GM21529 (cell line): ENCODE data around the gene CADPS.
"Not testable (repeated sequence)": the region's sequence is repeated elsewhere in the genome, so short reads cannot be mapped to it uniquely, and the experiment has no call there.

ENCODE experiments used
- ATAC-seq: cut with Tn5 transposase; IDR thresholded peaks from one replicate; pipeline ENCODE4 v1.9.1; 2021; ENCODE audit not compliant: unreplicated experiment

CADPS gene

DNA sequence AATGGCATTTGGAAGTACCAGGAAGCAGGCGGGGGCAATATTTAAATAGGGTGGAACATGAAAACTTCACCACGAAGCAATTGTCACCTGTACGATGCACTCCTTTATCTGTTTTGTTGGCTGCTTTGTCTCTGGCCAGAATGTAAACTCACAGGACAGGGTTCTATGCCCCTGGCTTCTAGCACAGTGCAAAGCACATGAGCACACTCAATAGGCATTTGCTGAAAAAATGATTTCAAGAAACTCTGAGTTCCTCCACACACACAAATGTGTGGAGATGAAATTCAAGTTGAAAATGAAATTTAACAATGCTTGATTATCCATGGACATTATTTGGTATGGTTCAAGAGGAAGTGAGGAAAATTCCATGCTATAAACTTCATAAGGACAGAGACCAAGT lies 272.2 kb downstream of the CADPS start:
- ATAC-seq: no peak

DNA sequence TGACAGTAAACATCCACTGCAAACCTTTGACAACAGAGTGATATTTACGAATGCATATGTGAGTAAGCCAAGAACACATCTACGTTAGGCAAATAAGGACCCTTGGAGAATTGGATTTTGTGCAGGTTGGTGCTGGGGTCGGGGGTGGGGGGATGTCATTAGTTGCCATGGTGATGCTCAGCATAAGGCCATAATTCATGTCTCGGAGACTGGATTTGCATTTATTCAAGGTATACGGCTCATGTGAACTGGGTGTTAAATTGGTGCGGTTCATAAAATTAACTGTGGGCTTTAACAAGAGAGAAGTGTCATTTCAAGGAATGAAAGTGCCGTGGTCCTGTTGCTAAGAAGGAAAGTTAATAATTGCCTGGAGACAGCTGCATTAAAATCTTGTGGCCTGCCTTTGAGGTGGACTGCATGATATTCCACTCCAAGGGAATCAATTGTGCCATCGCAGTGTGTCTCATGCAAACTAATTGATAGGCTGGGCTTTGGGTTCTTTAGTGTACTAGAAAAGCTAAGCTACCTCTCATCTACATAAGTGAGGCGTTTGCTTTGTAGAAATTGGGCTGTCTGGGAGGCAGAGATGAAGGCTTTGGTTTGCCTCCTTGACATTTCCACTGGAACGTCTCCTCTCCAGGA lies 273.0 kb downstream of the CADPS start:
- ATAC-seq: no peak

DNA sequence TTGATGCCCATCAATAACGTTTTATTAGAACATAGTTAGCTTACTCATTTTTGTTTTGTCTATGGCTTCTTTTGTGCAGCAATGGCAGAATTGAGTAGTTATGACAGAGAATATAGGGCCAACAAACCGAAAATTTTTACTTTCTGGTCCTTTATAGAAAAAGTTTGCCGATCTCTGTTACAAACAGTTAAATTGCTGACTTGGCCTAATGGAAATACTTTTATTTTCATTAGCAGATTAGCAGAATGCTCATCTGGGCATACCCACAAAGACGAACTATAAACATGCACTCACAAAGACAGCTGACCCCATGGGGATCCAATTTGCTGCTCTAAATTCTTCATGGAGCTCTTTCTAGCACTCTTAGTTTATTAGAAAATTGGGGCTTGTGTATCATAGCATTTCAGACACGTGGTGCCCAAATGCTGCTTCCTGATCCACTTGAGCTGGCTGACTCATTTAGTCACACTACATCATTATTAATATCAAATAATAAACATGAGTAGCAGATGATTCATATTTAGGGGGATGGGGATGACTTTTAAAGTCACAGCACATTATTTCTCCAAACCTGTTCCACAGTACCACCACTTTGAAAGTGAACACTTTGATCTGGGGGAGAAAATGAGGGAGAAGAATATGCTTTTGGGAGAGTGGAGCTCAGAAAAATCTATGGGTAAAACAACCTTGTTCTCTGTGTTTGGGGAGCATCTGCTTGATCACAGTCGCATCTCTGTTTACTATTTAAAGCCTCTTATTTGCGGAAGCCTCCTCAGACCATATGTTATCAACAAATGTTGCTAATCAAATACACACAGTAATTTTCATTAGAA lies 273.8 kb downstream of the CADPS start:
- ATAC-seq: no peak

DNA sequence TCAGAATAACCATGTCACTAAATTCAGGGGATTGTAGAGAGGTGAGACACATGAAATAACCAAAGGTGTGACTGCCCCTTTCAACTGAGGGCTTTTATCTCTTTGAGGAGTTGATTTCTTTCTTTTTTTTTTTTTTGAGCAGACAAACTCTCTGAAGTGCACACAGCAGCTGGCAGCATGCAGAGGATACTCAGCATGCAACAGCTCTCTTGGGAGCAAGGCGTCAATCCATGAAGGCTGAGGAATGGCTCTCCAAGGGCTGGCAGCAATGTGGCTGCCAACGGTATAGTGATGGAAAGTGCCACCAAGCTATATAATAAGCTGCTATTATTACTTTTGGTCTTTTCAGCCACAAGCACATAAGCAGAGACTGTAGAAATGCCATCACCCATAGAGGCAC lies 275.2 kb downstream of the CADPS start:
- no peak for ATAC-seq

DNA sequence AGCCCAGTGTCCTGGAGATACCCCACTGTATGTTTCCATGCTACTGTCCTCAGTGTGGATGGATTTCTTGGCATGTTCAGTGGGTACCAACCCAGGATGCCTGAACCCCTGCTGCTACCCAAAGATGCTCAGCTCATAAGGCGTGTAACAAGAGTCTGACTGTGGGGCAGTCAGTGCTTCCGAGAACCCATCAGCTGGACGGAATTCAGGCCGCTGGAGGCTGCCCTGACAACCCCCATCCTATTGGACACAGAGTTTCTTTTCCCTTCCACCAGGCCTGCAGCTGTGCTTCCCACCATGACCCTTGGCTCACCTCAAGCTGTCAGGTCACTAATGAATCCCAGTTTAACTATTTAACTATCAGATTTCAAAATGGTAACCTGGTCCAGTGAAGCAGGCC lies 277.7 kb downstream of the CADPS start:
- no peak for ATAC-seq

DNA sequence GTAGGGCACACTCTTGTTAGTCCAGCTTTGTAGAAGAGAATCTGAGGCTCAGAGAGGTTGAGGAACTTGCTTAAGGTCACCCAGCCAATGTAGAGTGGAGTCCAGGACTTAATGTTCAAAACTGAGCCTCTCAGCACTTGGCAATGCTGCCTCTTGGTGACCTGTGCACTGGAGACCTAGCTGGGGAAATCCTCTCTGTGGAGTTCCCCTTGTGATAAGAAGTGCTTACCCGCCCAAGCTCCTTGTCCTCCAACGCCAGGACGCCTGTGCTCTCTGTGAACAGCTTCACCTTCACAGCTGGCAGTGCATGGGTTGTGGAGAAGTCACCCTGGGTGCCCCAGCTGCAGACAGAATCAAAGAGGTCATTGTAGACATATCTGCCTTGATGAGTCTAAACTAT lies 282.8 kb downstream of the CADPS start:
- no peak for ATAC-seq

DNA sequence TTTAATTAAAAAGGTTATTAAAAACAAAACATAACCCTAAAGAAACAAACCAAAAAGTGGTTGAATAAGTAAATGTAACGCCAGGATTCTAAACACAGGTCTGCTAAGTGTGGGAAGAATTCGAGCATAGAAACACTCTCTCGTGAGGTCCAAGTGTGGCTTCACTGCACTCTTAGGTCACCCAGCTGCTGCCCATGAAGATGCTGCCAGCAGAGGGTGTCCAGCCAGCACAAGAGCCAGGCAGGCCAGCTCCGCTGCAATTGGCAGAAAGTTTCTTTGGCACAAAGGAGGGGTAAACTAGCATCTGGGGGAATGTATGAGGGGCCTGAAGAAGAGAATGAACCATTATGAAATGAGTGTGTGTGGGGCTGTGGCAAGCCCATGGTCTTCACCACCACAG lies 286.1 kb downstream of the CADPS start:
- no peak for ATAC-seq

DNA sequence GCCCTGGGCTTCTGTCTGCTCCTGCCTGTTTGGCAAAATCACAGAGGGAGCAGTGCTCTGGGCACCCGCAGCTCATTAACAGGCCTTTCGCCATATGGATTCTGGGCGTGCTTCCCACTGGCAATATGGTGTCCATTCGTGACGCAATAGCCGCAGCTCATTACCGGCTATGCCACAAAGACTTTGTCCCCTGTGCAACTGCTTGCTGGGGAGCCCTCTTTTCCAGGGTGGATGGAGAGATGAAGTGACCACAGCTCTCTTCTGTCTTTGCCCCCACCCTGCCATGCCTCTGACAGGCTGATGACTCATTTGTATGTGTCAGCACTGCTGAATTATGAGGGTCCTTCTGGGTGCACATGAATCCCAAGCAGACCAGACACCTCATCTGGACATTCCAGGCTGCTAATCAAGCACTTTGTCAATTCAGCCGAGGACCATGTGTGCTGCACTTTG lies 287.6 kb downstream of the CADPS start:
- no peak for ATAC-seq

DNA sequence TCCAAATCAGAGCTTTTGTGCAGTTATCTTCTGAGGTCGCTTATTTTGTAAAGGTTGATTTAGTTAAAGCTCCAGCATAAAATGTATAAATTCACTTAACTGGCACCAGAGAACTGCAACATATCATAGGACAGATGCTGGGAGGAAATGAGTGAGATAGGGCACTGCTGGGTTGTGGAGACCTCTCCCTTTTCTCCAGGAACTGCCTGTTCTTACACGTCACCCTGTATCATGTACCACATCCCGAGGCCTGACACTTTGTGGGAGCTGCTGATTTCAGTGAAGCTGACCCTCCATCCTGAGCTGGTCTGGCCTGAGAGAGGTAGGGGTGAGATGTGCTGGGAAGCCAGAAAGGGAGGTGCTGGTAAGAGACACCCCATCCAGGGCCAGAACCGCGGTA lies 288.0 kb downstream of the CADPS start:
- ATAC-seq: no peak

DNA sequence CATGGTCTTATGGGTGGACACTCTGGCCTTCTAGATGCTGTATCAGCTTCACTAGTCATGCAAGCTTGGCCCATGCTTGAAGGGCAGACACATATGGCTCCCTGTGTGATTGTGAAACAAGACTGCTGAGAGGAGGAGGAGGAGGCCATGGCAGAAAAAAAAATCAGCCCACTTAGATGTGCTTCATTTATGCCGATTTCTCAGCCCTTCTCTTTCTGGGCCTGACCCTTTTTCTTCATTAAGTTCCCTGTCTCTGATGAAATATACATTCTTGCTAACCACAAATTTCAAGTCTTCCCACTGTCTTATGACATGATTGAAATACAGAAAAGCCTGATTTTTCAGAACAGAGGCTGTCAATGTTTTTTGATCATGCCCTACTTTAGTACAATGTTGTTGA lies 288.9 kb downstream of the CADPS start:
- no peak for ATAC-seq

DNA sequence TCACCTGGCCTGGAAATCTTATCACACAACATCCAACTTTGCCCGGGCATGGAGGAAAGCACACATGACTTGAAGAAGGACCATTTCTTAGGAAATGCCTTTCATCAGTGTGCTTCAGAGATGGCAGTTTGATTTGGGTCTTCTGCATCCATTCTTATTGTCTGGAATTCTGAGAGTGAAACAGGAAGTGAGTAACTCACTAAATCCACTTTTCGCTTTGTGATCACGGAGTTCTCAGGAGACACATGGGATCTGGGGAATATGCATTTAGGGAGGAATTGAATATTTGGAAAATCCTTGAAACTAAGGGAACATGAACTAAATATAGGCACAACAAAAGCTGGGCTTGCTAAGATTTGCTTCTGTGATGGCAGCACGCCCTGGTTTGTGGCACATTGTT lies 289.4 kb downstream of the CADPS start:
- no peak for ATAC-seq

DNA sequence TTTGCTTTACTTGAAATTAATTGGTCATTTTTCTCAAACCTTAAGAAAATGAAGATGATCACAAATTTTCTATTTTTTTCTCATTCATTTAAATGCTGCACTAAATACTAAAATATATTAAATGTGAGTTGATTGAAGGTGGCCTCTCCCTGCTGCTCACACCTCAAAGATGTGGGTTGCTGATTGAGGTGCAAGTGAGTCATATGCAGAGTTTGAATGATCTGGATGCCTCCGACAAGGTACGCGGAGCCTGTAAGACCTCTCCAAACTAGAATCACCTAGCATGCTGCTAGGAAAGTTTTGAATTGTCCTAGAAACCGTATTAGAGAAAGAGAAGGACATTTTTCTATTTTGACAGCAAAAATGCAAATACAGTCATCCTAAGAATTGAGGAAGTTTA lies 290.6 kb downstream of the CADPS start:
- ATAC-seq: no peak

DNA sequence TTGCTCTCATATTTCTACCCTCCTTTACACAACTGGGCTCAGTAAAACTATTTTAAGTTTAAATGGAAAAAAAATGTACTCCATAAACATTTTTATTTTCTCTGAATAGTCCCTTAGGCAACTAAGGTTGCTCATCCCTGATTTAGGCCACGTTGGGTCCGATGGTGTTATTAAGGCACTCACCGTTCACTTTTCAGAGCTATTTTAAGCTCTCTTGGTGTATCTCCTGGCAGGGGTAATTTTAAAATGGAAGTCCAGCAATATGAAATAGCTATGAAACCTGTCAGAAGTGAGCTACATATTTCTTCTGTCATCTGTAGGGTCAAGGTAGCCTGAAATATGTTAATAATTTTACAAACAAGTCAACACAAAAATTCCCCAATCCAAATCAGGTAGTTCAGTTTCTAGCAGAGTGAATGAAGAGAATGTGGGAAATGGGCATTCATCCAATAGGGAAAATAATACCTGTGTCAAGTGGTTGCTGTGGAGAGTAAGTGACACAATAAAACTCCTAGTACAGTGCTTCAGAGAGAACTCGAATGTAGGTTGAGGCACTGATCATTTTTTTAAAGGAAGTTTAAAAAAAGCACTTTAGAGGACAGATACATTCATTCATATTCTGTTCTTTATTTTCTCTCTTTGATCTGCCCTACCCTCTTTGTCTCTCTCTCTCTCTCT lies 292.6 kb downstream of the CADPS start:
- ATAC-seq: no peak

DNA sequence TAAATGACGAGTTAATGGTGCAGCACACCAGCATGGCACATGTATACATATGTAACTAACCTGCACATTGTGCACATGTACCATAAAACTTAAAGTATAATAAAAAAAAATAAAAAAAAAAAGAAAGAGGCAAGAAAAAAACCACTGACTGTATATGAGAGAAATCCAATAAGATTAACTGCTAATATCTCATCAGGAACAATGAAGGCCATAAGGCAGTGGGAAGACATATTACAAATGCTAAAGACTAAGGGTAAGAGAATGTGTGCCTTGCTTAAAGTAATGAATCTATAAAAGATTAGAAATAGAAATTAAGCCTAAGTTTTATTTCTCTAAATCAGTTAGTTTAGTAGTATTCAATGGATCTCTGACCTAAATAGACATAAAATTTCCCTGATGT lies 294.7 kb downstream of the CADPS start:
- not testable (repeated sequence) for ATAC-seq

DNA sequence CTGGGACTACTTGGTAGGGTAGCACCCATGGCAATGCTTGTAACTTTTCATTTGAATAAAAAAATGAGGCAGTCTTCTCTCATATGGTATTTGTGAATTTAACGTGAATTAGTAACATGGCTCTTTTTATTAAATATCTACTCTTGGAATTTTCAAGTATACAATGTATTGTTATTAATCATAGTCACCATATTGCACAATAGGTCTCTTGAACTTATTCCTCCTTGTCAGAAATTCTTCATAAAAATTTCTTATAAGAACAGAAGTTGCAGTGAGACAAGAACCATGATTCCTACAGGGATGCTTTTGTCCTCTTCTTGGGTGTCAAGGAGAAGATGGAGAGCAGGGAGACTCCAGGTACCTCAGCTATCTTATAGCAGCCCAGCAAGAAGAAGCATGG lies 298.1 kb downstream of the CADPS start:
- ATAC-seq: no peak

DNA sequence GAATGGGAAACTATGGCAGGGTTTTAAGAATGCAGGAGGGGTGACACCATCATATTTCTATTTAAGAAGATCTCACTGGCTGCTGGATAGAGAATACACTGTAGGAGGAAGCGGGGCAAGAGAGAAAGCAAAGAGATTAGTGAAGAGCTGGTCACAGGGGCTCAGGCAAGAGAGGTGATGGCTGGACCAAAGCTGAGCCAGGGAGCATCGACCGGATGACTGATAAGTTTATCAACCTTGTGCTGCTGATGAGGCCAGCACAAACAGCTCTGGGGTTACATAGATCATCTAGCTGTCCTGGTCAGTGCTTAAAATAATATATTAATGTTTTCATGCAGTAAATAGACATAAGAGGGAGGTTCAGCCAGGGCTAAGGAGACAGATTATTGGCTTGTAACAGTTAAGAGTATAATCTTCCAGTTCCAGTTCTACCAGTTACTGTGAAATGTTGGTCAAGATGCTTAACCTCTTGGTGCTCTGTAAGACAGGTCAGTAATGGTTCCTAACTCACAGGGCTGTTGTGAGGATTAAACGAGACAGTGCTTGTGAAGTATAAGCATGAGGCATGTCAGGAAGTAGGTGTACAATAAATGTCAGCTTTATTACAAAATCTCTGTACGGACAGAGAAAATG lies 300.8 kb downstream of the CADPS start:
- ATAC-seq: no peak

DNA sequence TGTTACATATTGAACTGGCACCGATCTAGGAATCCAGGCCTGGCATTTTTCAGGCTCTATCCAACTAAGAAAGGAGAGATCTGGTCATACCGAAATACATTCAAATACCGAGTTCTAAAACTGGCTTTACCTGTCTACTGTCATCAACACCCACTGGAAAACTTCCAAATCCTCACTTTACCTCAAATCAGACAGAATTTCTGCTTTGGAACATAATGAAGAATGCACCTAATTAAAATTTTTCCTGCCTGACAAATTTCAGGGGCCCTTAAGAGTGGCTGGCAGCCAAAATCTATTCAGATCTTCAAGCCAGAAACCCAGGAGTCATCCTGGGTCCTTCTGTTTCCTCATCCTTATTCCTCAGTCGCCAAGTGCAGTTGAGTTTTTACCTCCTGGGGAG lies 303.3 kb downstream of the CADPS start:
- no peak for ATAC-seq

DNA sequence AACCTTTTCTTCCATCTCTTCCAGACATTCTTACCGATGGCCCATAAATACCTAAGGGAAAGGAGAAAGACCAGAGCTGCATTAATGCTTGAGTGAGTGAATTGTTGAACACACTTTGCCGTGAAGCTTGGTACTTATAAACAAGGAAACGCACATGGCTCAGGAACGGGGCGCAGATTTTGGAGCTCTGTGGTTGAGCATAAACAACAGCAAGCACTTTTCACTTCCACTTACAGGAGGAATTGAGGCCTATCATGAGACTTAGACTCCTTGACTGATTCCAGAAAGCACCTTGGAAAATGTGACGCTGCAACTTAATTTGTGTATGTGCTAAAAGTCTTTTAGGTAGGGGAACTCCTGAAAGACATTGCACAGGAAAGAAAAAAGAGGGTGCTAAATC lies 304.3 kb downstream of the CADPS start:
- ATAC-seq: no peak

DNA sequence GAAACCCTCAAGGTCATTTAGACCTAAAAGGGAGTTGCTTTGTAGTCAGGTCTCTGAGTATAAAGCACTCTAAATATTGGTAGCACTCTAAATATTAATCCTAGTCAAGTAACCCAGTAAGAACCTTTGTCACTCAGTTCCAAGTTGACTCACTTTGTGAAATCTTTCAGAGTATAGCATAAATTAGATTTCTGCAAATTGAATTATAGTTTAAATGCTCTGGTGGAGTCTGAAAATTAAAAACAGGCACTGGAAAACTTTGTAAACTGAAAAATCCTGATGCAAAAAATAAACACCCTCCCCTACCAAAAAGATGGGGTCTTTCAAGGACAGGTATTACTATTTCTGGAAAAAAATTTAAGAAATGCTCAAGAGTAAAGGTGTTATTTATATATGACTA lies 305.6 kb downstream of the CADPS start:
- no peak for ATAC-seq

DNA sequence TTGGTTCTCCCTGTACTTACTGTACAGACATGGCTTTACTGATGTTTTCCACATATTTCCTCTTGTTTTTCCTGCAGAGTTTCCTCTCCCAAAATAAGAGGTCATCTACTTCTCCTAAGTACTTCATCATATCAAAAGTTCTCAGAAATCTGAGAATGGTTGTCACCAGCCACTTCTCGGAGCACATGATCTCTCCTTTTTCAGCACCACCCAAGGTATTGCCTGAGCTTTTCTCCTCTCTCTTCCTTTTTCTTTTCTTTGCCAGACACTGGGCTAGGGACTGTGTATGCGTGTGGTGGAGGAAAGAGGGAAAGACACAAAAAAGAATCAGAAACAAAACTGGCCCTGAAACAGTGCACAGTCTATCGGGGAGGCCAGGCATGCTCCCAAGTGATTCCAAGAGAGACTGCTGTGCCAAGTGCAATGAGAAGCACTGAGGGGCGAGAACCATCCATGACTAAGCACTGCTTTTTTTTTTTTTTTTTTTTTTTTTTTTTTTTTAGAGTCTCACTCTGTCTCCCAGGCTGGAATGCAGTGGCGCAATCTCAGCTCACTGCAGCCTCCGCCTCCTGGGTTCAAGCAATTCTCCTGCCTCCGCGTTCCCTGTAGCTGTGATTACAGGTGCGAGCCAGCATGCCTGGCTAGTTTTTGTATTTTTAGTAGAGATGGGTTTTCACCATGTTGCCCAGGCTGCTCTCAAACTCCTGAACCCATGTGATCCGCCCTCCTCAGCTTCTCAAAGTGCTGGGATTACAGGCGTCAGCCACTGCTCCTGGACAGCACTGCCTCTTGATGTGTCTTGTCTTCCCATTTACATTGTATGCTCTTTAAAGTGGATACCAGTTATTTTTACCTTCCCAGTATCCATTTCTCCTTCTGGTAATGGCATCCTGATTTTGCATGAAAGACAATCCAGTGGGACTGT lies 307.9 kb downstream of the CADPS start:
- no peak for ATAC-seq
